ENCODE results near the gene LRIT3. TPM values are rescaled to one million over a fixed set of nuclear protein-coding genes. Genes with fewer than 3 reads are reported as not detected.

The LRIT3 gene
- total and polyA plus RNA-seq, 2 donors, result 0.09 to 0.59 TPM

GRCh38 chr4:109815151-109816081 is 32.5 kb upstream of the LRIT3 start, which contains the start of gene GAR1:
TSS of gene GAR1 (plus strand) at chr4:109815762. CDS start at chr4:109816165, 403 bp downstream.
- Histone ChIP-seq H3K4me1 (ENCODE audit: control insufficient read depth in 2 of 2, insufficient read depth in 2 of 2, low read length in 2 of 2) (peaks cover 8% of the 10 kb centered on the region in 2 donors), H3K4me3 (ENCODE audit: low read length in 2 of 2) (peak within 1 kb of the TSS; percentile 75 to 76), H3K27ac (ENCODE audit: low read depth in 1 of 2, low read length in 1 of 2) (peak within 1 kb of the TSS; percentile 69 to 90), H3K9me3 (ENCODE audit: control insufficient read depth in 2 of 2, insufficient read depth in 1 of 2, low read length in 1 of 2) (no peaks in the 10 kb centered on the region), H3K36me3 (ENCODE audit: control insufficient read depth in 2 of 2, insufficient read depth in 2 of 2, low read length in 1 of 2) (peaks cover 2 to 21% of the 10 kb centered on the region in 2 donors), H3K27me3 (ENCODE audit: control insufficient read depth in 2 of 2, insufficient read depth in 1 of 2, low read length in 1 of 2) (no peaks in the 10 kb centered on the region)
- peak; percentile 80 to 96 (median 89) for DNase-seq (ENCODE audit: low read depth in 6 of 9, low spot score in 9 of 9)
- WGBS, result under 1% methylated on average over 53 of the region's 53 CpGs

- Histone ChIP-seq H3K27ac (ENCODE audit: low read depth in 1 of 2, low read length in 1 of 2) (peak overlapping the region; percentile 69 to 90), H3K9me3 (ENCODE audit: control insufficient read depth in 2 of 2, insufficient read depth in 1 of 2, low read length in 1 of 2) (no peaks in the 10 kb centered on the region), H3K4me1 (ENCODE audit: control insufficient read depth in 2 of 2, insufficient read depth in 2 of 2, low read length in 2 of 2) (peaks cover 8% of the 10 kb centered on the region in 2 donors), H3K27me3 (ENCODE audit: control insufficient read depth in 2 of 2, insufficient read depth in 1 of 2, low read length in 1 of 2) (no peaks in the 10 kb centered on the region), H3K4me3 (ENCODE audit: low read length in 2 of 2) (peak overlapping the region; percentile 75 to 76), H3K36me3 (ENCODE audit: control insufficient read depth in 2 of 2, insufficient read depth in 2 of 2, low read length in 1 of 2) (peaks cover 2 to 27% of the 10 kb centered on the region in 2 donors)
- DNase-seq (ENCODE audit: low read depth in 6 of 9, low spot score in 9 of 9), result peak in 3 of 9 donors; percentile 14 to 41 (median 18)
- under 1% methylated on average over 19 of the region's 19 CpGs for WGBS
Measured at GRCh38 chr4:109816082-109816442, 31.8 kb upstream of the LRIT3 start.

- 88% methylated on average over 1 of the region's 1 CpG for WGBS
- Histone ChIP-seq H3K27ac (ENCODE audit: low read depth in 1 of 2, low read length in 1 of 2) (no peak overlapping the region), H3K4me3 (ENCODE audit: low read length in 2 of 2) (no peak overlapping the region), H3K27me3 (ENCODE audit: control insufficient read depth in 2 of 2, insufficient read depth in 1 of 2, low read length in 1 of 2) (no peaks in the 10 kb centered on the region), H3K4me1 (ENCODE audit: control insufficient read depth in 2 of 2, insufficient read depth in 2 of 2, low read length in 2 of 2) (peaks cover 8% of the 10 kb centered on the region in 2 donors), H3K9me3 (ENCODE audit: control insufficient read depth in 2 of 2, insufficient read depth in 1 of 2, low read length in 1 of 2) (no peaks in the 10 kb centered on the region), H3K36me3 (ENCODE audit: control insufficient read depth in 2 of 2, insufficient read depth in 2 of 2, low read length in 1 of 2) (peaks cover 2 to 29% of the 10 kb centered on the region in 2 donors)
- no peak for DNase-seq (ENCODE audit: low read depth in 6 of 9, low spot score in 9 of 9)
Measured at GRCh38 chr4:109816894-109817293, 31.0 kb upstream of the LRIT3 start.

- Histone ChIP-seq H3K27ac (ENCODE audit: low read depth in 1 of 2, low read length in 1 of 2) (no peak overlapping the region), H3K9me3 (ENCODE audit: control insufficient read depth in 2 of 2, insufficient read depth in 1 of 2, low read length in 1 of 2) (no peaks in the 10 kb centered on the region), H3K36me3 (ENCODE audit: control insufficient read depth in 2 of 2, insufficient read depth in 2 of 2, low read length in 1 of 2) (peaks cover 5 to 40% of the 10 kb centered on the region in 2 donors), H3K4me3 (ENCODE audit: low read length in 2 of 2) (no peak overlapping the region), H3K4me1 (ENCODE audit: control insufficient read depth in 2 of 2, insufficient read depth in 2 of 2, low read length in 2 of 2) (peaks cover 8% of the 10 kb centered on the region in 2 donors), H3K27me3 (ENCODE audit: control insufficient read depth in 2 of 2, insufficient read depth in 1 of 2, low read length in 1 of 2) (no peaks in the 10 kb centered on the region)
- 97% methylated on average over 4 of the region's 4 CpGs for WGBS
- DNase-seq (ENCODE audit: low read depth in 6 of 9, low spot score in 9 of 9), result no peak
Measured at GRCh38 chr4:109818268-109818667, 29.6 kb upstream of the LRIT3 start.

GRCh38 chr4:109820563-109820962 is 27.3 kb upstream of the LRIT3 start:
- DNase-seq (ENCODE audit: low read depth in 6 of 9, low spot score in 9 of 9), result no peak
- peaks cover 5 to 51% of the 10 kb centered on the region in 2 donors for H3K36me3 ChIP-seq (ENCODE audit: control insufficient read depth in 2 of 2, insufficient read depth in 2 of 2, low read length in 1 of 2)
- 96% methylated on average over 2 of the region's 2 CpGs for WGBS

GRCh38 chr4:109821185-109821584 is 26.7 kb upstream of the LRIT3 start:
- WGBS, result 94% methylated on average over 2 of the region's 2 CpGs
- Histone ChIP-seq H3K4me1 (ENCODE audit: control insufficient read depth in 2 of 2, insufficient read depth in 2 of 2, low read length in 2 of 2) (peaks cover 5 to 6% of the 10 kb centered on the region in 2 donors), H3K9me3 (ENCODE audit: control insufficient read depth in 2 of 2, insufficient read depth in 1 of 2, low read length in 1 of 2) (no peaks in the 10 kb centered on the region), H3K36me3 (ENCODE audit: control insufficient read depth in 2 of 2, insufficient read depth in 2 of 2, low read length in 1 of 2) (peaks cover 5 to 51% of the 10 kb centered on the region in 2 donors), H3K27me3 (ENCODE audit: control insufficient read depth in 2 of 2, insufficient read depth in 1 of 2, low read length in 1 of 2) (no peaks in the 10 kb centered on the region), H3K4me3 (ENCODE audit: low read length in 2 of 2) (no peak overlapping the region), H3K27ac (ENCODE audit: low read depth in 1 of 2, low read length in 1 of 2) (no peak overlapping the region)
- DNase-seq (ENCODE audit: low read depth in 6 of 9, low spot score in 9 of 9), result no peak

More at GRCh38 chr4:109820563-109820962, 27.3 kb upstream of the LRIT3 start:
- H3K4me1 ChIP-seq (ENCODE audit: control insufficient read depth in 2 of 2, insufficient read depth in 2 of 2, low read length in 2 of 2), result peaks cover 8% of the 10 kb centered on the region in 2 donors
- H3K9me3 ChIP-seq (ENCODE audit: control insufficient read depth in 2 of 2, insufficient read depth in 1 of 2, low read length in 1 of 2), result no peaks in the 10 kb centered on the region
- no peak overlapping the region for H3K4me3 ChIP-seq (ENCODE audit: low read length in 2 of 2)
- no peak overlapping the region for H3K27ac ChIP-seq (ENCODE audit: low read depth in 1 of 2, low read length in 1 of 2)
- H3K27me3 ChIP-seq (ENCODE audit: control insufficient read depth in 2 of 2, insufficient read depth in 1 of 2, low read length in 1 of 2), result no peaks in the 10 kb centered on the region

GRCh38 chr4:109826719-109827118 is 21.2 kb upstream of the LRIT3 start:
- H3K4me1 ChIP-seq (ENCODE audit: control insufficient read depth in 2 of 2, insufficient read depth in 2 of 2, low read length in 2 of 2), result no peaks in the 10 kb centered on the region
- H3K9me3 ChIP-seq (ENCODE audit: control insufficient read depth in 2 of 2, insufficient read depth in 1 of 2, low read length in 1 of 2), result no peaks in the 10 kb centered on the region
- peaks cover 3 to 22% of the 10 kb centered on the region in 2 donors for H3K36me3 ChIP-seq (ENCODE audit: control insufficient read depth in 2 of 2, insufficient read depth in 2 of 2, low read length in 1 of 2)
- H3K27me3 ChIP-seq (ENCODE audit: control insufficient read depth in 2 of 2, insufficient read depth in 1 of 2, low read length in 1 of 2), result no peaks in the 10 kb centered on the region
- no peak overlapping the region for H3K27ac ChIP-seq (ENCODE audit: low read depth in 1 of 2, low read length in 1 of 2)
- peak in 2 of 9 donors; percentile 22 to 38 for DNase-seq (ENCODE audit: low read depth in 6 of 9, low spot score in 9 of 9)
- H3K4me3 ChIP-seq (ENCODE audit: low read length in 2 of 2), result no peak overlapping the region

GRCh38 chr4:109827672-109828071 is 20.2 kb upstream of the LRIT3 start, which contains the start of gene RRH:
TSS of gene RRH (plus strand) at chr4:109827972. CDS start at chr4:109828028, 56 bp downstream.
- H3K4me1 ChIP-seq (ENCODE audit: control insufficient read depth in 2 of 2, insufficient read depth in 2 of 2, low read length in 2 of 2), result no peaks in the 10 kb centered on the region
- no peak for DNase-seq (ENCODE audit: low read depth in 6 of 9, low spot score in 9 of 9)
- 99% methylated on average over 2 of the region's 2 CpGs for WGBS
- H3K9me3 ChIP-seq (ENCODE audit: control insufficient read depth in 2 of 2, insufficient read depth in 1 of 2, low read length in 1 of 2), result no peaks in the 10 kb centered on the region
- no peak within 1 kb of the TSS for H3K27ac ChIP-seq (ENCODE audit: low read depth in 1 of 2, low read length in 1 of 2)
- no peaks in the 10 kb centered on the region for H3K27me3 ChIP-seq (ENCODE audit: control insufficient read depth in 2 of 2, insufficient read depth in 1 of 2, low read length in 1 of 2)
- no peak within 1 kb of the TSS for H3K4me3 ChIP-seq (ENCODE audit: low read length in 2 of 2)
- H3K36me3 ChIP-seq (ENCODE audit: control insufficient read depth in 2 of 2, insufficient read depth in 2 of 2, low read length in 1 of 2), result peaks cover 0 to 16% of the 10 kb centered on the region in 2 donors

GRCh38 chr4:109833756-109834155 is 14.2 kb upstream of the LRIT3 start:
- 99% methylated on average over 4 of the region's 4 CpGs for WGBS
- H3K9me3 ChIP-seq (ENCODE audit: control insufficient read depth in 2 of 2, insufficient read depth in 1 of 2, low read length in 1 of 2), result no peaks in the 10 kb centered on the region
- no peak overlapping the region for H3K4me3 ChIP-seq (ENCODE audit: low read length in 2 of 2)
- no peaks in the 10 kb centered on the region for H3K4me1 ChIP-seq (ENCODE audit: control insufficient read depth in 2 of 2, insufficient read depth in 2 of 2, low read length in 2 of 2)
- H3K27ac ChIP-seq (ENCODE audit: low read depth in 1 of 2, low read length in 1 of 2), result no peak overlapping the region
- no peaks in the 10 kb centered on the region for H3K27me3 ChIP-seq (ENCODE audit: control insufficient read depth in 2 of 2, insufficient read depth in 1 of 2, low read length in 1 of 2)
- DNase-seq (ENCODE audit: low read depth in 6 of 9, low spot score in 9 of 9), result no peak
- no peaks in the 10 kb centered on the region for H3K36me3 ChIP-seq (ENCODE audit: control insufficient read depth in 2 of 2, insufficient read depth in 2 of 2, low read length in 1 of 2)
